Spleen (tissue), 7 donors: Measurements from ENCODE around the gene FTL.

Source experiments
- POLR2A ChIP-seq, 3 donors: fragments of 450-650 bp; IDR thresholded peaks; one replicate each; pipeline ENCODE4 v1.5.1; 2017; ENCODE audit warnings: antibody characterized with exemption in 3 of 3, mild to moderate bottlenecking in 1 of 3
- TF ChIP-seq, protein P1 (sequence below), 11 experiments: fragments of 200-600 bp in 7 of 11; fragments of 450-650 bp in 4 of 11; sonication (generic) in 4 of 11; IDR thresholded peaks in 8 of 11; conservative IDR thresholded peaks in 3 of 11; 1 replicate in 7 of 11; 2 replicates in 4 of 11; pipeline versions ENCODE4 v1.4.0 to v1.8.0; 2016 to 2021; ENCODE audit warnings: antibody characterized with exemption in 11 of 11, inconsistent platforms in 4 of 11, mild to moderate bottlenecking in 1 of 11
- donor health status: DM: no; HTN: no; CAD: no; lungs with moderate emphysema.
- donor health status: DM: no; HTN: no; CAD: no.
- donor health status: DM: no; HTN: no; CAD: no.

- TF ChIP-seq, protein P1, sequence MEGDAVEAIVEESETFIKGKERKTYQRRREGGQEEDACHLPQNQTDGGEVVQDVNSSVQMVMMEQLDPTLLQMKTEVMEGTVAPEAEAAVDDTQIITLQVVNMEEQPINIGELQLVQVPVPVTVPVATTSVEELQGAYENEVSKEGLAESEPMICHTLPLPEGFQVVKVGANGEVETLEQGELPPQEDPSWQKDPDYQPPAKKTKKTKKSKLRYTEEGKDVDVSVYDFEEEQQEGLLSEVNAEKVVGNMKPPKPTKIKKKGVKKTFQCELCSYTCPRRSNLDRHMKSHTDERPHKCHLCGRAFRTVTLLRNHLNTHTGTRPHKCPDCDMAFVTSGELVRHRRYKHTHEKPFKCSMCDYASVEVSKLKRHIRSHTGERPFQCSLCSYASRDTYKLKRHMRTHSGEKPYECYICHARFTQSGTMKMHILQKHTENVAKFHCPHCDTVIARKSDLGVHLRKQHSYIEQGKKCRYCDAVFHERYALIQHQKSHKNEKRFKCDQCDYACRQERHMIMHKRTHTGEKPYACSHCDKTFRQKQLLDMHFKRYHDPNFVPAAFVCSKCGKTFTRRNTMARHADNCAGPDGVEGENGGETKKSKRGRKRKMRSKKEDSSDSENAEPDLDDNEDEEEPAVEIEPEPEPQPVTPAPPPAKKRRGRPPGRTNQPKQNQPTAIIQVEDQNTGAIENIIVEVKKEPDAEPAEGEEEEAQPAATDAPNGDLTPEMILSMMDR (IDR thresholded peaks at IDR 0.05 in 8 of 11, conservative IDR thresholded peaks at IDR 0.05 in 3 of 11), result peak in 6 of 11 experiments; percentile 22 to 50 (median 48)
- TF ChIP-seq POLR2A (IDR thresholded peaks at IDR 0.05), result no peak
Measured at GRCh38 chr19:48997972-48998371, 32.9 kb downstream of the FTL start.
